Measurements from ENCODE around the gene MARK3. TPM values are rescaled to one million over a fixed set of nuclear protein-coding genes. Genes with fewer than 3 reads are reported as not detected.
A peak's percentile ranks its signal among the peaks of the same experiment; 100 is the strongest.

MARK3 gene
- total RNA-seq, 4 donors from 2014 or later: 44.4 to 112 (median 67.5) TPM

DNA sequence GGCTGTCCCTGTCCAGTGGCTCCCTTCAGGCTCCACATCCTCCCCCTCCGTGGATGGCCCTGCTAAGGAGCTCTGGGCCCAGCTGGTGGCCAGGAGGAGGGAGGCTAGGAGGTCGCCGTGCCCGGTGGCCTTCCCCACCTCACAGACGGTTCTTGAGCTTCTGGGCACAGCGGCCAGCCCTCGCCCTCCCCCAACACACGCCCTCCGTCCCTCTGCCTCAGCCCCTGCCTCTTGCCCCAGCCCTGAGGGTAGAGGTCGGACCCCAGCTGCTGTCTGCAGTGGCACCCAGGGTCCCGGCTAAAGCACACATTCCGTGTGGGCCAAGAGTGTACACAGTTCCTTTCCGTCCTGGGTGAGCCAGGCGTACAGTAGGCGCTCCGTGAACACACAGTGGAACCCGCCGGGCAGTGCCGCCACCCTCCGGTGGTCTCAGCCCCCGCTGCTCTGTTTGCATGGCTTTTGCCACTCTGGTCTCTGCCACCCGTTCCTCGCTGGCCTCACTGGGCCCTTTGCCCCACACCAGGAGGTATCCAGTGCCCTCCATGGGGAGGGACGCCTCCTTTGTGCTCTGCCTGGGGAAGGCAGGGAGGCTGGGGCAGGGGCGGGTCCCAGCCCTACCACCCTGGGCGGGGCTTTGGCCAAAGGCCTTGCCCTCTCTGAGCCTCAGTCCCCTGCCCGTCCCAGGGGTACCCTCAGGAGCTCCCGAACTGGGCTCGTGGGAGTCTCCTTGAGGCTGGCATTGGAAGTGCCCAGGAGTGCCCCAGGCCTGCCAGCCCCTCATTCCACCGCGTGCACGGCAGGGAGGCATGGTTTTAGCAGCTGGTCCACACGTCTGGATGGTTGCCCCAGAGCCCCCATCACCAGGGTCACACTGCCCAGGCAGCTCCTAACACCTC is 156.7 kb downstream of the MARK3 start:
- Histone ChIP-seq H3K36me3 (no peaks in the 10 kb centered on the region), H3K4me1 (peaks cover 61 to 90% (median 68%) of the 10 kb centered on the region in 3 donors), H3K27ac (peak overlapping the region; percentile 78 to 87 (median 82)), H3K4me3 (peak overlapping the region in 1 of 4 donors; percentile 24), H3K27me3 (no peaks in the 10 kb centered on the region), H3K9me3 (no peaks in the 10 kb centered on the region)
- DNase-seq: no peak
- TF ChIP-seq POLR2A (IDR thresholded peaks at IDR 0.05): no peak
- TF ChIP-seq, protein P1, sequence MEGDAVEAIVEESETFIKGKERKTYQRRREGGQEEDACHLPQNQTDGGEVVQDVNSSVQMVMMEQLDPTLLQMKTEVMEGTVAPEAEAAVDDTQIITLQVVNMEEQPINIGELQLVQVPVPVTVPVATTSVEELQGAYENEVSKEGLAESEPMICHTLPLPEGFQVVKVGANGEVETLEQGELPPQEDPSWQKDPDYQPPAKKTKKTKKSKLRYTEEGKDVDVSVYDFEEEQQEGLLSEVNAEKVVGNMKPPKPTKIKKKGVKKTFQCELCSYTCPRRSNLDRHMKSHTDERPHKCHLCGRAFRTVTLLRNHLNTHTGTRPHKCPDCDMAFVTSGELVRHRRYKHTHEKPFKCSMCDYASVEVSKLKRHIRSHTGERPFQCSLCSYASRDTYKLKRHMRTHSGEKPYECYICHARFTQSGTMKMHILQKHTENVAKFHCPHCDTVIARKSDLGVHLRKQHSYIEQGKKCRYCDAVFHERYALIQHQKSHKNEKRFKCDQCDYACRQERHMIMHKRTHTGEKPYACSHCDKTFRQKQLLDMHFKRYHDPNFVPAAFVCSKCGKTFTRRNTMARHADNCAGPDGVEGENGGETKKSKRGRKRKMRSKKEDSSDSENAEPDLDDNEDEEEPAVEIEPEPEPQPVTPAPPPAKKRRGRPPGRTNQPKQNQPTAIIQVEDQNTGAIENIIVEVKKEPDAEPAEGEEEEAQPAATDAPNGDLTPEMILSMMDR (IDR thresholded peaks at IDR 0.05): peak in 1 of 6 experiments; percentile 19
- intact Hi-C loops (cut with DNase I): no loop called here
- WGBS, 2 donors: 65% methylated on average over 5 of the region's 33 CpGs; no CpG with 5 or more reads in 1 of the 2 donors

DNA sequence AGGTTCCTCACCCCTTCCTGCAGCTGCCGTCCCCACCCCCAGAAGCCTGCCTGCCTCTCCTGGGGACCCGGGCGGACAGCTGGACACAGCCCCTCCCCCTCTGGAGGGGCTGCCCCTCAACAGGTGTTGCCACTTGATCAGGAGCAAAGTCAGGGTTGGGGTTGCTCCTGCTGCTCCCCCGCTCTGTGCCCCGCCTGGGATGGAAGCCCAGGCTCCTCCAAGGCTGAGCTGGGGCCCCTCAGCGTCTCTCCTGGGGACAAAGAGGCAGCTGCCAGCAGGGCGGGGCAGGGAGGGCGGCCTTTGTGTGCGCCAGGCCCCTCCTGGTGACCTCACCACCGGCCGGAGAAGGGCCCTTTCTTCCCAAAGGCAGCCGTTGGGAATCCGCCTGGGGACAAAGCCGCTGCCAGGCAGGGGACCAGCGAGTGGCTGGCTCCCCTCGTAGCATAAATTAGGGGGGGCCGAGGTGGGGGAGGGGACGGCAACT is 157.4 kb downstream of the MARK3 start:
- TF ChIP-seq POLR2A (IDR thresholded peaks at IDR 0.05): no peak
- TF ChIP-seq, protein P1 (IDR thresholded peaks at IDR 0.05): no peak
- no peaks in the 10 kb centered on the region for H3K9me3 ChIP-seq
- WGBS, 2 donors: no CpG with 5 or more reads among the region's 18 CpGs
- intact Hi-C loops (cut with DNase I): no loop called here
- no peaks in the 10 kb centered on the region for H3K27me3 ChIP-seq
- peak overlapping the region in 1 of 4 donors; percentile 24 for H3K4me3 ChIP-seq
- peak overlapping the region; percentile 78 to 87 (median 82) for H3K27ac ChIP-seq
- no peak for DNase-seq
- H3K4me1 ChIP-seq: peaks cover 61 to 88% (median 68%) of the 10 kb centered on the region in 3 donors
- H3K36me3 ChIP-seq: no peaks in the 10 kb centered on the region

DNA sequence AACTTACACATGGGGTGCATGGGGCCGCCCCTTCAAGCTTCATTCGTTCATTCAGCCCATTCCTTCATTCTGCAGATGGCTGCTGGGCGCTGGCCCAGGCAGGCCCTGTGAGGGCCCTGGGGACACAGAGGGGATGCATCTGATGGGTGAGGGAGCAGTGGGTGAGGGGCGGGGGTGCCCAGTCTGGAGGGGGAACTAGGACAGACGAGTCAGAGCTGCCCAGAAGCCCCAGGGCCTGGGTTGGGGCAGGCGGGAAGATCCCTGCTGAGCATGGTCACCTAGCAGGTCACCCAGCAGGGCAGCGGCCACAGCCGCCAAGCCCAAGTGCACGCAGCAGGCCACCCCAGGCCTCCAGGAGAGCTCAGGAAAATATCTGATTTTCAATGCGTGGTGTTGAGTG is 157.9 kb downstream of the MARK3 start:
- Histone ChIP-seq H3K27ac (peak overlapping the region; percentile 78 to 87 (median 82)), H3K4me3 (no peak overlapping the region), H3K4me1 (peaks cover 60 to 85% (median 68%) of the 10 kb centered on the region in 3 donors), H3K36me3 (no peaks in the 10 kb centered on the region), H3K27me3 (no peaks in the 10 kb centered on the region), H3K9me3 (no peaks in the 10 kb centered on the region)
- intact Hi-C loops (cut with DNase I): no loop called here
- DNase-seq: no peak
- 0% methylated on average over 1 of the region's 10 CpGs; no CpG with 5 or more reads in 1 of the 2 donors for WGBS, 2 donors
- TF ChIP-seq POLR2A (IDR thresholded peaks at IDR 0.05): no peak
- TF ChIP-seq, protein P1 (IDR thresholded peaks at IDR 0.05): no peak

DNA sequence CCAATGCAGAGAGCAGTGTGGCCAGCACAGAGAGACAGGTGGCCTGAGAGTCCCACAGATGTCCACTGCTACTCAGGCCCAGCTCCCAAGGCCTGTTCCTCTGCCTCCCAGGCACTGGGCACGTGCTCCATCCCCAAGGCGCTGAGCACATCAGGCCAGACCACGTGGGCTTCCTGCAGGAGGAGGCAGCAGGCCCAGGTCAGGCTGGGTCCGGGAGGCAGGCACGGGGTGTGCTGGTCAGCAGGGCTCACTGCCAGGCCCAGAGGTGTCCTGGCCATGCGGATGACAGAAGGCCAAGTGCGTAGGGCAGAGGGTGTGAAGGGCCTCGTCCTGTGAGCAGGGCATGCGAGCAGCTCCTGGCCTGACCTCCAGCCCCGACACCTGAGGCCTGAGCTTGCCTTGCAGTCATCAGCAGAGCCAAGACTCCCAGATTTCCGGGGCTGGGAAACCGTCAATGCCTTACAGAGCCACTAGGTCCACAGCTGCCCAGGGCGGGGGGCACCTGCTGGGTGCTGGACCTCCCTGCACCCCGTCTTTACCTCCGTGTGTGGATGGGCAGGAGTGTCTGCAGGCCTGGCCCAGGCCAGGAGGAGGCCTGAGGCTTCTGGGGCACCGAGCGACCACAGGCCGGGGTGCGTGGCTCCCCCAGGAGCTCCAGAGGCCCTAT is 158.6 kb downstream of the MARK3 start:
- no peaks in the 10 kb centered on the region for H3K27me3 ChIP-seq
- peaks cover 57 to 85% (median 62%) of the 10 kb centered on the region in 3 donors for H3K4me1 ChIP-seq
- no peak for DNase-seq
- intact Hi-C loops (cut with DNase I): no loop called here
- WGBS, 2 donors: no CpG with 5 or more reads among the region's 19 CpGs
- TF ChIP-seq, protein P1 (IDR thresholded peaks at IDR 0.05): no peak
- no peak for TF ChIP-seq POLR2A (IDR thresholded peaks at IDR 0.05)
- no peaks in the 10 kb centered on the region for H3K36me3 ChIP-seq
- H3K9me3 ChIP-seq: no peaks in the 10 kb centered on the region
- H3K27ac ChIP-seq: peak overlapping the region in 3 of 4 donors; percentile 21 to 85 (median 79)
- no peak overlapping the region for H3K4me3 ChIP-seq
